Ovary (tissue), 9 donors: ENCODE measurements around the gene CEP85L. TPM values are rescaled to one million over a fixed set of nuclear protein-coding genes. Genes with fewer than 3 reads are reported as not detected.

Source experiments
- DNase-seq, 5 donors: peaks; one replicate each; pipeline ENCODE4 v3.0.0-alpha.2; 2019 to 2020
- H3K27ac ChIP-seq, 2 donors: fragments of 200-600 bp; one replicate each; pipeline versions ENCODE4 v1.5.1 to v1.8.0; 2019 to 2022
- H3K27me3 ChIP-seq: fragments of 200-600 bp; one replicate; pipeline ENCODE4 v1.8.0; 2022
- H3K36me3 ChIP-seq: fragments of 200-600 bp; sonication (generic); one replicate; pipeline ENCODE4 v1.5.1; 2019
- H3K4me1 ChIP-seq: one replicate; pipeline ENCODE4 v1.8.1; 2013; ENCODE audit warnings: mild to moderate bottlenecking, moderate library complexity; ENCODE audit not compliant: insufficient read depth
- H3K4me3 ChIP-seq: fragments of 200-600 bp; sonication (generic); one replicate; pipeline ENCODE4 v1.5.1; 2017
- H3K9me3 ChIP-seq, 2 donors: fragments of 200-600 bp in 1 of 2; sonication (generic) in 1 of 2; one replicate each; pipeline versions ENCODE4 v1.5.1 to v1.8.1; 2013 to 2019; ENCODE audit warnings: mild to moderate bottlenecking in 1 of 2, moderate library complexity in 1 of 2
- EP300 ChIP-seq: sonication (generic); formaldehyde crosslinking; IDR thresholded peaks from one replicate; pipeline ENCODE4 v1.6.1; 2017; ENCODE audit warnings: antibody characterized with exemption
- POLR2A ChIP-seq: fragments of 450-650 bp; IDR thresholded peaks from one replicate; pipeline ENCODE4 v1.6.1; 2017; ENCODE audit warnings: antibody characterized with exemption, mild to moderate bottlenecking, moderate library complexity
- WGBS, 3 donors: extraction: QIAGEN DNeasy Blood & Tissue Kit in 1 of 3; methylation state at CpG; one replicate each; pipeline versions ENCODE4 v1.1.5 to v1.1.7; 2013 to 2017; 5-methylcytosine and 5-hydroxymethylcytosine counted together
- intact Hi-C, 4 donors: fragments of 100-400 bp; cut with DNase I; formaldehyde crosslinking; loops; one replicate each; pipeline versions ENCODE4 v1.11.0 to v1.15.1; 2022 to 2023
- polyA plus RNA-seq, 2 donors: library from polyadenylated mRNA; stranded (reverse); fragments of 200-250 nt in 1 of 2; fragments of 350-450 nt in 1 of 2; fragmentation: Illumina TruSeq in 1 of 2; extraction: RNeasy Lipid Tissue Mini Kit (QIAGEN cat#74804) in 1 of 2; gene quantifications; one replicate each; pipeline ENCODE4 v1.2.3, GENCODE V29; 2013 to 2014
- total RNA-seq, 7 donors: library from RNA; depleted of rRNA in 2 of 7; stranded (reverse); fragments of >200 nt in 2 of 7; fragmentation: NEBNext Ultra II Directional in 3 of 7; extraction: Animal tissue kit (Norgen Biotek cat#: 25700) in 3 of 7; gene quantifications; one replicate each; pipeline versions ENCODE4 v1.1.0 to v1.2.4, GENCODE V29; 2016 to 2023
- TF ChIP-seq, protein P1 (sequence below), 3 donors: fragments of 450-650 bp in 2 of 3; fragments of 200-600 bp in 1 of 3; IDR thresholded peaks; one replicate each; pipeline versions ENCODE4 v1.5.1 to v1.8.0; 2016 to 2022; ENCODE audit warnings: antibody characterized with exemption in 3 of 3, mild to moderate bottlenecking in 1 of 3
- donor health status: DM: no; HTN: no; CAD: no; lungs with moderate emphysema.
- donor health status: DM: no; HTN: no; CAD: no.
- donor health status: Bipolar disorder and iron deficiency.
- donor health status: DM: yes; HTN: yes; CAD: no.
- donor health status: DM: no; HTN: no; CAD: no.
- donor health status: DM: yes; HTN: yes; CAD: no.

Gene CEP85L
- total and polyA plus RNA-seq, 9 donors: 4.0 to 33.4 (median 24.3) TPM

DNA sequence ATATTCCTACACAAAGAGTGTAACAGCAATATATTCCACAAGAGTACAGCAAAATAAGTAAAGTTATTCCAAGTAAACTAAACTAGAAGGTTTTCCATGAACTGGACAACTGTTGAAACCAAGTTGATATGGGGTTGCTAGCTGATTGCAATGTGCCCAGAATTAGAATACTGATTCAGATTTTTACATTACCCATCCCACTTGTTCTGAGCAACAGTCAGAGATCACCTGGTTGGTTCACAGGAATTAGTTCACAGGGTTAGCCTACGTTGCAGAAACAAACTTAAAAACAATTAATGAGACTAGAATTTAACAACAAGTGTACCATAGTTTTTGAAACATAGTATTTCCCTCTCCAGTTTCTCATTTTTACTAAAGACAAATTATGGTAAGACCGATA is 49.1 kb downstream of the CEP85L start:
- 94 to 96% (median 95%) methylated on average over 2 of the region's 2 CpGs for WGBS, 3 donors
- Histone ChIP-seq H3K27ac (no peak overlapping the region), H3K4me1 (peaks cover 1% of the 10 kb centered on the region), H3K4me3 (no peak overlapping the region), H3K36me3 (no peaks in the 10 kb centered on the region), H3K27me3 (no peaks in the 10 kb centered on the region), H3K9me3 (no peaks in the 10 kb centered on the region)
- no peak for DNase-seq
- TF ChIP-seq EP300 (no peak), POLR2A (no peak)
- TF ChIP-seq, protein P1, sequence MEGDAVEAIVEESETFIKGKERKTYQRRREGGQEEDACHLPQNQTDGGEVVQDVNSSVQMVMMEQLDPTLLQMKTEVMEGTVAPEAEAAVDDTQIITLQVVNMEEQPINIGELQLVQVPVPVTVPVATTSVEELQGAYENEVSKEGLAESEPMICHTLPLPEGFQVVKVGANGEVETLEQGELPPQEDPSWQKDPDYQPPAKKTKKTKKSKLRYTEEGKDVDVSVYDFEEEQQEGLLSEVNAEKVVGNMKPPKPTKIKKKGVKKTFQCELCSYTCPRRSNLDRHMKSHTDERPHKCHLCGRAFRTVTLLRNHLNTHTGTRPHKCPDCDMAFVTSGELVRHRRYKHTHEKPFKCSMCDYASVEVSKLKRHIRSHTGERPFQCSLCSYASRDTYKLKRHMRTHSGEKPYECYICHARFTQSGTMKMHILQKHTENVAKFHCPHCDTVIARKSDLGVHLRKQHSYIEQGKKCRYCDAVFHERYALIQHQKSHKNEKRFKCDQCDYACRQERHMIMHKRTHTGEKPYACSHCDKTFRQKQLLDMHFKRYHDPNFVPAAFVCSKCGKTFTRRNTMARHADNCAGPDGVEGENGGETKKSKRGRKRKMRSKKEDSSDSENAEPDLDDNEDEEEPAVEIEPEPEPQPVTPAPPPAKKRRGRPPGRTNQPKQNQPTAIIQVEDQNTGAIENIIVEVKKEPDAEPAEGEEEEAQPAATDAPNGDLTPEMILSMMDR (IDR thresholded peaks at IDR 0.05): no peak
- intact Hi-C loops: no loop called here

DNA sequence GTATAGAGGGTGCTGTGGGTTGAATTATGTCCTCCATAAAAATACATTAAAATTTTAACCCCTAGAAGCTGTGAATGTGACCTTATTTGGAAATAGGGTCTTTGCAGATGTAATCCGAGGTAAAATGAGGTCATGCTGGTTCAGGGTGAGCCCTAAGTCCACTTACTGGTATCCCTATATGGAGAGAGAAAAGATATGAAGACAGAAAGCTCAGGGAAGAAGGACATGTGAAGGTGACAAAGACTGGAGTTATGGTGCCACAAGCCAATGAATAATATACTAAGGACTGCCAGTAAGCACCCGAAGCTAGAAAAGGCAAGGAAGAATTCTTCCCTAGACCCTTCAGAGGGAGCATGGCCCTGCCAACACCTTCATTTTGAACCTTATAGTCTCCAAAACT is 53.1 kb downstream of the CEP85L start:
- H3K4me3 ChIP-seq: no peak overlapping the region
- intact Hi-C loops: no loop called here
- no peaks in the 10 kb centered on the region for H3K4me1 ChIP-seq
- no peak for DNase-seq
- TF ChIP-seq, protein P1 (IDR thresholded peaks at IDR 0.05): no peak
- TF ChIP-seq POLR2A: no peak
- no peak for TF ChIP-seq EP300
- 84 to 87% (median 85%) methylated on average over 2 of the region's 2 CpGs for WGBS, 3 donors
- no peaks in the 10 kb centered on the region for H3K36me3 ChIP-seq
- H3K9me3 ChIP-seq: no peaks in the 10 kb centered on the region
- no peak overlapping the region for H3K27ac ChIP-seq
- H3K27me3 ChIP-seq: no peaks in the 10 kb centered on the region

DNA sequence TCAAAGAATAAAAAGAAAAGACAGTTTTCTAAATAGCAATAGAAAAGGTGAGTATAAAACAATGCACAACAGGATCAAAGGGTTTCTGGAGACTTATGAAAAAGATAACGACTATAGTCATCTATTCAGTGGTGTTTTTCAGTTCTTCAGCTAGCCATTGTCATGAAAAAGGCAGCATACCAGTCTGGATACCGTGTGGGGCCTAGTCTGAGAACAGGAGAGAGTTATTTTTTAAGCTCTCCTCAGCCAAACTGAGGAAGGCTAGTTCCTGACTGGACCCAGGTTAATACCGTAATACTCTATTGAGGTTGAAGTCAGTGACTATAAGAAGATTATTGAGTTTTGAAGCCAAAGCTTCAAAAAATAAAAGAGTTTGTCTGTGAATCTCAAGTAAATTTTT is 53.8 kb downstream of the CEP85L start:
- Histone ChIP-seq H3K4me3 (no peak overlapping the region), H3K27ac (no peak overlapping the region), H3K9me3 (no peaks in the 10 kb centered on the region), H3K27me3 (no peaks in the 10 kb centered on the region), H3K4me1 (no peaks in the 10 kb centered on the region), H3K36me3 (no peaks in the 10 kb centered on the region)
- no peak for DNase-seq
- no peak for TF ChIP-seq POLR2A
- TF ChIP-seq, protein P1 (IDR thresholded peaks at IDR 0.05): no peak
- no peak for TF ChIP-seq EP300
- intact Hi-C loops: no loop called here
- 70 to 82% (median 82%) methylated on average over 3 of the region's 3 CpGs for WGBS, 3 donors

DNA sequence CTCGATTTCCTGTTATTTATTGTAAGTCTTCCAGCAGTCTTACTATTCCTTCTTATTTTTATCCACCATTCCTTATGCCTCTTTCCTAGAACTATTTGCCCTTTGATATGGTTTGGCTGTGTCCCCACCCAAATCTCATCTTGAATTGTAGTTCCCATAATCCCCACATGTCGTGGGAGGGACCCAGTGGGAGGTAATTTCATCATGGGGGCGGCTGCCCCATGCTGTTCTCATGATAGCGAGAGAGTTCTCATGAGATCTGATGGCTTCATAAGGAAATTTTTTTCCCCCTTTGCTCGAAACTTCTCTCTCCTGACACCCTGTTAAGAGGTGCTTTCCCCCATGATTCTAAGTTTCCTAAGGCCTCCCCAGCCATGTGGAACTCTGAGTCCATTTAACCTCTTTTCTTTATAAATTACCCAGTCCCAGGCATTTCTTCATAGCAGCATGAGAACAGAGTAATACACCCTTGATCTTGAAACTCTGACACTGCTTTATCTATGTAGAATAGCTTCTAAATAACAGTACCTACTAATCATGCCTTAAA is 54.5 kb downstream of the CEP85L start:
- Histone ChIP-seq H3K27me3 (no peaks in the 10 kb centered on the region), H3K9me3 (no peaks in the 10 kb centered on the region), H3K27ac (no peak overlapping the region), H3K4me1 (no peaks in the 10 kb centered on the region), H3K36me3 (no peaks in the 10 kb centered on the region), H3K4me3 (no peak overlapping the region)
- intact Hi-C loops: no loop called here
- no peak for DNase-seq
- TF ChIP-seq, protein P1 (IDR thresholded peaks at IDR 0.05): no peak
- TF ChIP-seq EP300 (no peak), POLR2A (no peak)
- 92 to 96% (median 95%) methylated on average over 5 of the region's 5 CpGs for WGBS, 3 donors
